OCI-LY7 (cell line): ENCODE data around the gene KCNG4.

Source experiments
- EZH2phosphoT487 ChIP-seq: fragments of 200-600 bp; sonication (generic); IDR thresholded peaks from 2 replicates; pipeline ENCODE4 v1.6.1; 2018; ENCODE audit warnings: low read depth, borderline replicate concordance, mild to moderate bottlenecking, mixed run types, antibody characterized with exemption, low read length, moderate library complexity, mixed read lengths
- TF ChIP-seq, protein P1 (sequence below): fragments of 200-600 bp; sonication (generic); conservative IDR thresholded peaks from 2 replicates; pipeline ENCODE4 v1.5.1; 2014; ENCODE audit warnings: mild to moderate bottlenecking, antibody characterized with exemption, low read length, moderate library complexity, mixed read lengths

GRCh38 chr16:84274515-84274914 is 34.7 kb upstream of the KCNG4 start:
- TF ChIP-seq, protein P1, sequence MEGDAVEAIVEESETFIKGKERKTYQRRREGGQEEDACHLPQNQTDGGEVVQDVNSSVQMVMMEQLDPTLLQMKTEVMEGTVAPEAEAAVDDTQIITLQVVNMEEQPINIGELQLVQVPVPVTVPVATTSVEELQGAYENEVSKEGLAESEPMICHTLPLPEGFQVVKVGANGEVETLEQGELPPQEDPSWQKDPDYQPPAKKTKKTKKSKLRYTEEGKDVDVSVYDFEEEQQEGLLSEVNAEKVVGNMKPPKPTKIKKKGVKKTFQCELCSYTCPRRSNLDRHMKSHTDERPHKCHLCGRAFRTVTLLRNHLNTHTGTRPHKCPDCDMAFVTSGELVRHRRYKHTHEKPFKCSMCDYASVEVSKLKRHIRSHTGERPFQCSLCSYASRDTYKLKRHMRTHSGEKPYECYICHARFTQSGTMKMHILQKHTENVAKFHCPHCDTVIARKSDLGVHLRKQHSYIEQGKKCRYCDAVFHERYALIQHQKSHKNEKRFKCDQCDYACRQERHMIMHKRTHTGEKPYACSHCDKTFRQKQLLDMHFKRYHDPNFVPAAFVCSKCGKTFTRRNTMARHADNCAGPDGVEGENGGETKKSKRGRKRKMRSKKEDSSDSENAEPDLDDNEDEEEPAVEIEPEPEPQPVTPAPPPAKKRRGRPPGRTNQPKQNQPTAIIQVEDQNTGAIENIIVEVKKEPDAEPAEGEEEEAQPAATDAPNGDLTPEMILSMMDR = no peak
- TF ChIP-seq EZH2phosphoT487 = no peak
